Heart left ventricle (tissue), 13 donors: ENCODE measurements around the gene ARMC10.

Experiments
- POLR2A ChIP-seq, 2 donors: fragments of 450-650 bp; IDR thresholded peaks; one replicate each; pipeline ENCODE4 v1.6.1; 2017; ENCODE audit warnings: antibody characterized with exemption in 2 of 2, mild to moderate bottlenecking in 2 of 2, moderate library complexity in 2 of 2
- TF ChIP-seq, protein P1 (sequence below), 12 donors: fragments of 200-600 bp; sonication (generic) in 4 of 12; IDR thresholded peaks; one replicate each; pipeline versions ENCODE4 v1.5.0 to v1.8.0; 2018 to 2022; ENCODE audit warnings: antibody characterized with exemption in 12 of 12, mild to moderate bottlenecking in 5 of 12
- donor health status: ischemic (EF 13 %, LVEDD 7.1; RV severe dilation, severe dysfunction).
- donor health status: DM: no; HTN: yes; CAD: no.
- donor health status: DM: no; HTN: no; CAD: no.
- donor health status: ischemic (EF 25% LVEDD 6.9; RV normal size, moderate dysfunction).
- donor health status: ischemic (EF 25% LVEDD 5.7; RV mildly dilated, moderate dysfunction).
- donor health status: ischemic (EF 35%, LVEDD 5.7; RV mildly dilated, moderate dysfunction).
- donor health status: nonischemic (EF 11% LVEDD 7.7; RV severe dilation, severe dysfunction).
- donor health status: DM: yes; HTN: yes; CAD: no.
- donor health status: PGD.
- donor health status: ischemic (EF 29% LVEDD 5.4; RV normal size, mild dysfunction).
- donor health status: nonischemic (EF 23%, LVEDD 6.1; RV moderate dilation, normal function).

DNA sequence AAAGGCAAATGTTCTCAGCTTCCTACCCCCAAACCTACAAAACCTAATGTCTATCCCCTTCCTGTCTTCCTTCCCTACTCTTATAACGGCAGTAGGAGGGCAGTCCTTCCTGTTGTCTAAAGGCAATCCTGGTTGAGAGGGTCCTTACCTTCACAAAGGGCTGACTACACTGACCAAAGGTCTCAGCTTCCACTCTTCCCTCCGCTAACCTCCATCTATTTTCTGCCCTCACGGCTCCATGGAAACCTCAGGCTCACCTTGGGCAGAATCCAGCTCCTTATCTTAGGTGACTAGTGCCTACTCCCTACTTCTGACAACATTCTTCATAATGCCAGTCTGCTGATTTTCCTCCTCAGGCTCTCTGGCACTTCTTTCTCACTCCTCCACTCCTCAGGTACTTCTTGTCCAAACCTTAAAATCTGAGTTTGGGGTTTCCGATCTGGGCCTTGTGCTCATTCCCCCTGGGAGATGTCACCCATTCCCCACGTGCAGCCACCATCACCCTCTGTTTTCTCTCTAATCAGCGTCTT lies 886 bp upstream of the ARMC10 start:
- TF ChIP-seq, protein P1, sequence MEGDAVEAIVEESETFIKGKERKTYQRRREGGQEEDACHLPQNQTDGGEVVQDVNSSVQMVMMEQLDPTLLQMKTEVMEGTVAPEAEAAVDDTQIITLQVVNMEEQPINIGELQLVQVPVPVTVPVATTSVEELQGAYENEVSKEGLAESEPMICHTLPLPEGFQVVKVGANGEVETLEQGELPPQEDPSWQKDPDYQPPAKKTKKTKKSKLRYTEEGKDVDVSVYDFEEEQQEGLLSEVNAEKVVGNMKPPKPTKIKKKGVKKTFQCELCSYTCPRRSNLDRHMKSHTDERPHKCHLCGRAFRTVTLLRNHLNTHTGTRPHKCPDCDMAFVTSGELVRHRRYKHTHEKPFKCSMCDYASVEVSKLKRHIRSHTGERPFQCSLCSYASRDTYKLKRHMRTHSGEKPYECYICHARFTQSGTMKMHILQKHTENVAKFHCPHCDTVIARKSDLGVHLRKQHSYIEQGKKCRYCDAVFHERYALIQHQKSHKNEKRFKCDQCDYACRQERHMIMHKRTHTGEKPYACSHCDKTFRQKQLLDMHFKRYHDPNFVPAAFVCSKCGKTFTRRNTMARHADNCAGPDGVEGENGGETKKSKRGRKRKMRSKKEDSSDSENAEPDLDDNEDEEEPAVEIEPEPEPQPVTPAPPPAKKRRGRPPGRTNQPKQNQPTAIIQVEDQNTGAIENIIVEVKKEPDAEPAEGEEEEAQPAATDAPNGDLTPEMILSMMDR (IDR thresholded peaks at IDR 0.05), result no peak
- TF ChIP-seq POLR2A (IDR thresholded peaks at IDR 0.05), result no peak
